PC-3 (cell line): ENCODE data around the gene COL4A3.

Experiments
- EZH2 ChIP-seq: fragments of 300-600 bp; sonication (generic); IDR thresholded peaks from one replicate; pipeline ENCODE4 v1.6.1; 2017; ENCODE audit warnings: antibody characterized with exemption, mild to moderate bottlenecking, low read length; ENCODE audit not compliant: unreplicated experiment
- EZH2phosphoT487 ChIP-seq: fragments of 300-600 bp; sonication (generic); IDR thresholded peaks from 2 replicates; pipeline ENCODE4 v1.6.1; 2018; ENCODE audit warnings: mild to moderate bottlenecking, antibody characterized with exemption, low read length, borderline replicate concordance
- TF ChIP-seq, protein P1 (sequence below): fragments of 300-600 bp; sonication (generic); conservative IDR thresholded peaks from 2 replicates; pipeline ENCODE4 v1.5.1; 2017; ENCODE audit warnings: antibody characterized with exemption, low read depth, mild to moderate bottlenecking, low read length

DNA sequence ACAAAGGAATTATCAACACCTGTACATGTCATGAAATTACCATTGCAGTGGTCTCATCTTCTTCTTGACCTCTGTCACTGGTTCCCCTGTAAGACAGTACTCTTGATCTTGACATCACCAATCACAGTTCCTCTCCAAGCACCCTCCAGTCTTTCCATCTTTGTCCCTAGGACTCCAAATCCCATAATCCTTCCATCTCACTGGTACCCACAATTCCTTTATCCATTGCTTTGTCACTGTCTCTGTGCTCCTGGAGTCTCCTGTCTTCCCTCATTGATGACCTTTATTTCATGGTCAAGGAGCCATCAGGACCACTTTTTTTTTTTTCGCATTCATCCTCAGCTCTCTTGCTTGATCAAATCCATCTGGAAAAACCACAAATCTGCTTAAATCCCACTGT, 56.7 kb downstream of the COL4A3 start:
- TF ChIP-seq EZH2 (no peak), EZH2phosphoT487 (no peak)
- TF ChIP-seq, protein P1, sequence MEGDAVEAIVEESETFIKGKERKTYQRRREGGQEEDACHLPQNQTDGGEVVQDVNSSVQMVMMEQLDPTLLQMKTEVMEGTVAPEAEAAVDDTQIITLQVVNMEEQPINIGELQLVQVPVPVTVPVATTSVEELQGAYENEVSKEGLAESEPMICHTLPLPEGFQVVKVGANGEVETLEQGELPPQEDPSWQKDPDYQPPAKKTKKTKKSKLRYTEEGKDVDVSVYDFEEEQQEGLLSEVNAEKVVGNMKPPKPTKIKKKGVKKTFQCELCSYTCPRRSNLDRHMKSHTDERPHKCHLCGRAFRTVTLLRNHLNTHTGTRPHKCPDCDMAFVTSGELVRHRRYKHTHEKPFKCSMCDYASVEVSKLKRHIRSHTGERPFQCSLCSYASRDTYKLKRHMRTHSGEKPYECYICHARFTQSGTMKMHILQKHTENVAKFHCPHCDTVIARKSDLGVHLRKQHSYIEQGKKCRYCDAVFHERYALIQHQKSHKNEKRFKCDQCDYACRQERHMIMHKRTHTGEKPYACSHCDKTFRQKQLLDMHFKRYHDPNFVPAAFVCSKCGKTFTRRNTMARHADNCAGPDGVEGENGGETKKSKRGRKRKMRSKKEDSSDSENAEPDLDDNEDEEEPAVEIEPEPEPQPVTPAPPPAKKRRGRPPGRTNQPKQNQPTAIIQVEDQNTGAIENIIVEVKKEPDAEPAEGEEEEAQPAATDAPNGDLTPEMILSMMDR = no peak
